ENCODE measurements around the gene FASN.

The FASN gene

DNA sequence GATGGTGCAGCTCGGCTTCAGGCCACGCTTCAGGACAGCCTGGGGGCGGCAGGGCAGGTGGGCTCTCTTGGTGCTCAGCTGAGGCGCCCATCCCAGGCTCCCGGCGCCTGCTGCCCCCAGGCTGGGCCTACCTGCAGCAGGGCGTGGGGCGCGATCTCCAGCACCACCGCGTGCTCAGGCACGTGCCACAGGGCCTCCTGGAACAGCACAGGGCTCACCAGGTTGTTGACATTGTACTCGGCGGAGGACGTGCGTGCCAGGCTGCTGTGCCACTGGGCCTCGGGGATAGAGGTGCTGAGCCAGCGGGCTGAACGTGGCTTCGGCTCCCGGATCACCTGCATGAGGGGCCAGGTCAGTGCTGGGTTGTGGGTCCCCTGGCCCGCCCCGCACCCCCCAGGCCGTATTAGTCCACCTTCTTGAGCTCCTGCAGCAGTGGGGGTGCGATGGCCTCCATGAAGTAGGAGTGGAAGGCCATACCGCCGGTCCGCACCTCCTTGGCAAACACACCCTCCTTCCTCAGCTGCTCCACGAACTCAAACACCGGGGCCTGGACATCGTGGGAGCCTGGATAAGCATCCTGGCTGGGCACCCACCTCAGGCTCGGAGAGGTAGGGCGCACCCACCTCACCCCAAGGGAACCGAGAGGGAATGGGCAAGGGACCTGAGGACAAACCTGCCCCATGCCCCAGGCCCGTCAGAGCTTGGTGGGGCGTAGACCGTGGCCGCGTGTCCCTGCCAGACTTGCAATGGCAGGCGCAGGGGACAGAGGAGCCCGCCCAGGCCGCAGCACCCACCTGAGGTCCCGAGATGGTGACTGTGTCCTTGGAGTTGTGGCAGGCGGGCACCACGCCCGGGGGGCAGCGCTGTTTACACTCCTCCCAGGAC, 9.0 kb downstream of the FASN start:
- DNase-seq (ENCODE audit: low read depth): no peak

DNA sequence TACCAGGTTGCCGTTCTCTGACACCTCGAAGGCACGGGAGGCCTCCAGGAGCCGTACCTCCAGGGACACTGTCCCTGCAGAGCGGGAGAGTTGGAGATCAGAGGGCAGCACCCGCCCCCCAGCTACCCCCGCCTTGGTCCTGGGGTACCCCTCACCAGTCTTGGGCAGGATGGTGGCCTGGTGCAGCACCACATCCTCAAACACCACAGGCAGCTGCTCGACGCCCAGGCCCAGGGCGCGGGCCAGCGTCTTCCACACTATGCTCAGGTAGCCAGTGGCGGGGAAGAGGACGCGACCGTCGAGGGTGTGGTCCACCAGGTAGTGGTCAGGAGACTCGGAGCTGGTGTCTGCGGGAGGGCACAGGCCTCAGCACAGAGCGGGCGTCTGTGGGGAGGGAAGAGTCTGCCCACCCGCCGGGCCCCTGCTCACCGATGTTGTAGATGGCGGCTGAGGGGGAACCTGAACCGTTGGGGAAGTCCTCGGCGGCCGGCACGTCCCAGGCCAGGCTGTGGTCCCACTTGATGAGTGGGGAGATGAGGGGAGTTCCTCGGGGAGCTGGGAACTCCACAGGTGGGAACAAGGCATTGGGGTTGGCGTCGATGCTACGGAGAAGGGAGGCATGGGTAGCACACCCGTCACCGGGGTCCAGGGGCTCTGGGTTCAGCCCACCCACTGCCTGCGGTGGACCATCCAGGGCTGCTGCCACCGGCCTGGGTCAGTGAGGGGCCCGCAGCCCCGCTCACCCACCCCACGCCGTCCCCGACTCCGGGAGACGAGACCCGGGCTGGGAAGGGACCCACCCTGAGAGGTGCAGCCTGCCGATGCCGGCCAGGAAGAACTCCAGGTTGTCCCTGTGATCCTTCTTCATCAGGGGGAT, 9.8 kb downstream of the FASN start:
- no peak for DNase-seq (ENCODE audit: low read depth)

DNA sequence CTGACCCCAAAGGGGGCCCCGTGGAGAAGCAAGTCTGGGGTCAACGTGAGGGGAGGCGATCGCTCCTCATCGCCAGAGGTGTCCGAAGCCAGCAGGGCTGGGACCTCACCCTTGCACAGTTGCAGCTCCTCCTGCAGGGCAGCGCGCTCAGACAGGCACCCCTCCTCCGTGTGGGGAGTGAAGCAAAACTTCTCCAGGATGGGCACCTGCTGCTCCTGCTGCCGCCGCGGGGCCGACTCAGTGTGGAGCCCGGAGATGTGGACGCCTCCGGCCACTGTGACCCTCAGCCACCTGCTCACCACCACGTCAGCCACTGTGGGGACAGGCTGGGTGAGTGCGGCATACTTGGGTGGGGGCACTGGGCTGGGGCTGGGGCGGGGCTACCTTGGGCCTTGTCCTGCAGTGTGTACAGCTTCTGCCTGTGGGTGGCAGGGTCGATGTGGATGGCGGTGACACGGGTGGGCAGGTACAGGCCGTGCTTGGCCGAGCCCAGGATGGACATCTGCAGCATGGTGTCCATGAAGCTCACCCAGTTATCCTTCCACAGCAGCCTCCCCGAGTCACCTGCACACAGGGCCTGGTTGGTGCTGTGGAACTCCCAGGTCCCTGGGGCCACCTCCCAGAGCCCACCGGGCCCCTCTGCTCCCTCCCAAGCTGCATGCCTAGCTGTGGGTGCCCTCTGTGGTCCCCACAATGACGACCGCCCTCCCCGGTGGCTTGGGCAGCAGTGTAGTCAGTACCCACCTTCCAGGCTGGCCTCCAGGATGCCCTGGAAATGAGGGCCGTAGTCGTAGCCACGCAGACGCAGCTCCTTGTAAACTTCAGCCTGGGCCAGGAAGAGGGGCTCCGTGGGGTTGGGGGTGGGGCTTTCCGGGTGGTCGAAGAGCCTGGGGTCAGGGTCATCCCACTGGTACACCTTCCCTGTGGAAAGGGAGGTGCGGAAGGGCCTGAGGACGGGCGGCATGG, 10.8 kb downstream of the FASN start:
- DNase-seq (ENCODE audit: low read depth): no peak

DNA sequence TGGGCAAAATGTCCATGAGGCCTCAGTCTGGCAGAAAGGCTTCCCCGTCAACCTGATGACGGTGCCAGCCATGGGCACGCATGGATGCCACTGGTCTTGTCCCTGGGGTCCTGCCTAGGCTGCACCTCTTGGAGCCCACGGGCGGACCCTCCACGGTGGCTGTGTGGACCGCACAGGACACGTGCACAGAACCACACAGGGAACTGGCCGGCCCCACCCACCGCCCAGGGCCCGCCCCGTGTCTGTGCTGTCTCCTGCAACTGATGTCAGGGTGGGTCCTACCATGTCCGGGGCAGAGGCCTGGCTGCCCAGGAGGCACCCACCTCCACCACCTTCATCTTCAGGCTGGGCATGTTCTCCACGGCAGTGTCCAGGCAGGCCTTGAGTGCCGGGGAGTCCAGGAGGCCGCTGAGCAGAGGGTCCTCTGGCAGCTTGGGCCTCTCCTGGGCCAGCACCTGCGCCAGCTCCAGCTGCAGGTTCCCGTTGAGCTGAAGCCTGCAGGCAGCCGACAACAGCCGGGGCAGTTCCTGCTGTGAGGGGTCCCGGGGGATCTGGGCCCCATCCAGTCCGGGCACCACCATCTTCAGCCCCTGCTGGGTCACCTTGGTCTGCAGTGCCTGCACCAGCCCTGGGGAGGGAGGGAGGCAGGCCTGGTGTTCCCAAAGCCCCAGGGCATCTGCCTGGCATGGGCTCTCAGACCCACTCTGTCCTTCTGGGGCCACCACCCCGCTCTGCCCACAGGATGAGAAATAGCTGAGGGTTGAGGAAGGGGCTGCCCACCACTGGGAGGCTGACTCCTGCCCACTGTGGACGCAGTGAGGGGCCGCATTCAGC, 11.9 kb downstream of the FASN start:
- no peak for DNase-seq (ENCODE audit: low read depth)

DNA sequence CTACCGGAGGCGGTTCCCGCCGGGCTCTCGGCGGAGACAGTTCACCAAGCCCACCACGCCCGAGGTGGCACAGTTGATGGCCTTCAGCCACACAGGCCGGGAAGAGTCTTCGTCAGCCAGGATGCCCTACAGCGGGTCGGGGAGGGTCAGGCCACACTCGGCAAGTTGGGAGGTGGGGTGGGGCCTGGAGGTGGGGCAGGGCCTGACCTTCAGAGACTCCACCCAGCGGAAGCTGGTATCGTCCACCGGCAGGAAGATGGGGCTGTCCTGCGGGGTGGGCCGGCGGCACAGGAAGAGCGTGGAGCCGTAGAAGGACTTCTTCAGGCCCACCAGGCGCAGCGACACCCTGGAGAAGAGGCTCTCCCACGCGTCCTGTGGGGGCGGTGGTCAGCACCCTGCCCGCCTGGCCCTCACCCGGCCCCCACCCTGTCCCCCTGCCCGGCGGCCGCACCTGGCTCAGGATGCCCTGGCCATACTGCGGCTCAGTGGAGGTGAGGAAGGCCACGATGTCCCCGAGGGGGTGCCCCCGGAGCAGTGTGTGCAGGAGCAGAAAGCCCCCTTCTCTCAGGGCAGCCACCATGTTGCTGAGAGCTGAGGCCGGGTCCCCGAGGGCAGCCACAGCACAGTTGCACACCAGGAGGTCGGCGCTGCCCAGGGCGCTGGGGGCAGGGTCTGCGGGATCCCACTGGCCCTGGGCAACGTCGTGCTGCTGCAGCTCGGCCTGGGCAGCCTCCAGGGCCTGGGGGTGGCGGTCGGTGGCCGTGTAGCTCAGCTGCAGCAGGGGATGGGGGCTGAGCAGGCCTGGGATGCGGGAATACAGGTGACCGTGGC, 12.8 kb downstream of the FASN start:
- no peak for DNase-seq (ENCODE audit: low read depth)

DNA sequence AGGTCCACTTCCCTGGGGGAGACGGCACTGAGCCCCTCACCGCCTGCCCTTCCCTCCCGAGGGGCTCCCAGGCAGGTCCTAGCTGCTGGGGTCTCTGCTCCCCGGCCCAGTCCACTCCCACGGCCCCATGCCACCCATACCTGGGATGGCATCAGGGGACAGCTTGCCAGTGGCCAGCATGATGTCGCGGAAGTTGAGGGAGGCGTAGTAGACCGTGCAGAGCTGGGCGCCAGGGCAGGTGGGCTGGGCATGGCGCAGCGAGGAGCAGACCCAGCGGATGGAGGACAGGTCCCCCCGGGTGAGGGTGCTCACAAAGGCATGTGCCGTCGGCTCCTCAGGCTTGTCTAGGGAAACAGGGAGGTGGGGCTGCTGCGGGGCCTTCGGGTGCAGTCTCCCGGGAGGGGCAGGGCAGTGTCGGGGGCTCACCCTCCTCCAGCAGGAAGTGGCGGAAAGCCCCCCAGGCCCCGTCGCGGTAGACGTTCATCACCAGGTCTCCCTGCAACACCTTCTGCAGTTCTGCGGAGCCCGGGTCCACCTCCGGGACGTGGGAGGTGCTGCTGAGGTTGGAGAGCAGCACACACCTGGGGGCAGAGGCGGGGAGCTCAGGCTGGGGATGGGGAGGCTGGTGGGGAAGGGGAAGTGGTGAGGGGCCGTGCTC, 13.5 kb downstream of the FASN start:
- no peak for DNase-seq (ENCODE audit: low read depth)

DNA sequence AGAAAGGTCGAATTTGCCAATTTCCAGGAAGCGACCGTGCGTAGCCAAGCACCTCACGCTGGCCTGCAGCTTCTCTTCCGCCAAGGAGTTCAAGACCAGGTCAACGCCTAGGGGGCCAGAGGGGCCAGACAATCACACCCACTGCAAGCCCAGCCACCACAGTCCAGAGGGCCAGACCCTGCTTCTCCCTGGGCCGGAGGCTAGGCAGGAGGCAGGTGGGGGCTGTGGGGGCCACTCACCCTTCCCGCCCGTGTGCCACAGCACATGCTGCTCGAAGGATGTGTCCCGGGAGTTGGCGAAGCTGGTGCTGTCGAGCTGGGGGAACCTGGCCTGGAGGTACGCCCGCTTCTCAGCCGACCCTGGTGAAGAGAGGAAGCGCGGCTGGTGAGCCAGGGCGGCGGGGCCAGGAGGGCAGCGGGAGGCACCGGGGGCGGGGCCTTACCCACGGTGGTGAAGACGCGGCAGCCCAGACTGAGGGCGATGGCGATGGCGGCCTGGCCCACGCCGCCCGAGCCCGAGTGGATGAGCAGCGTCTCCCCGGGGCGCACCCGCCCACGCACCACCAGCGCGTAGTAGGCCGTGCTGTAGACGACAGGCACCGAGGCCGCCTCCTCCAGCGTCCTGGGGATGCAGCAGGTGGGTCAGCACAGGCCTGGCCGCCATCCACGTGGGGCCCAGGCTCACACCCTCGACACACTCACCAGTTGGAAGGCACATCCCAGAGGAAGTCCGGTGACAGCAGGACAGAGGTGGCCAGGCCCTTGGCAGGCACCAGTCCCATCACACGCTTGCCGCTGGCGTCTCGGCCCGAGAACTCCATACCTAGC, 14.3 kb downstream of the FASN start:
- DNase-seq (ENCODE audit: low read depth): no peak

DNA sequence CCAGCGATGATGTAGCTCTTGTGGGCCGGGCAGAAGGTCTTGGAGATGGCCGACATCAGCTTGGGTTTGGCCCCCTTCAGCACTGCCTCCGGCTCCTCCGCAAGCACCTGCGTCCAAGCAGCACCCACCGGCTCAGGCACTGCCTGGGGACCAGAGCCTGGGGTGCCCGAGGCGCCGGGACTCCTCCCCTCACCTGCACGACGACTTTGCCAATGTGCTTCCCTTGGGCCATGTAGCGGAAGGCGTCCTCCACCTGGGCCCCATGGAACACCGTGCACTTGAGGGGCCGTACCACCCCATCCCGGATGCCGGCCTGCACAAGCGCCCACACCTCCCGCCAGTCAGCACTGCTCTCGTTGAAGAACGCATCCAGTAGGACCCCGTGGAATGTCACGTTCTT, 15.0 kb downstream of the FASN start:
- DNase-seq (ENCODE audit: low read depth): no peak

DNA sequence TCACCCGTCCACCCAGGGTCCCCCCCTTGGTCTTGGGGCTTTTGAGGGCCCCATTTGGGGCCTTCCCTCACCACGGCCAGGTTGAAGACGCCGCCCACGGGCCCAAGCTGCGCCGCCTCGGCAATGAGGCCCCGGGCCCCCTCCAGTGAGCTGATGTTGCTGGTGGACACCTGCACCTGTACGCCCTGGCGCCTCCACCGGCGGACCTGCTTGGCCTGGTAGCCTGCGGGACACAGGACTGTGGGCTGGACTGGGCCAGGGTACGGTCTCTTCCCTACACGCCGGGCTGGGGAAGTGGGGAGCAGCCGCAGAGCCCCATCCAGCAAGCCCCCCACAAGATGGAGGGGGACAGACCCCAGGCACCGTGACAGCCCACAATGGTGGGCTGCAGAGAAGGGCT, 15.6 kb downstream of the FASN start:
- DNase-seq (ENCODE audit: low read depth): no peak

DNA sequence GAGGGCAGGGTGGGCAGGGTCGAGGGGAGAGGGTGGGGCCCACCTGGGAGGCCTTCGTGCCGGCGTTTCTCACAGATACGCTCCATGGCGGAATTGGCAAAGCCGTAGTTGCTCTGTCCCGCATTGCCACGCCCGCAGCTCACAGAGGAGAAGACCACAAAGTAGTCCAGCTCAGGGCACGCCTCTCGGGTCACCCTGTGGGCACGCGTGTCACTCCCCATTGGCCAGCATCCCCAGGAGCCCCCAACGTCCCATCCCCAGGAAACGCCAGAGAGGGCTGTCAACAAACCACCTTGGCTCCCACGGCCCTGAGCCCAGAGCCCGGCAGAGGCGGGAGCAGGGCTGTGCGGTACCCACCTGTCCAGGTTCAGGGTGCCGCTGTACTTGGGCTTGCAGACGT, 16.1 kb downstream of the FASN start:
- DNase-seq (ENCODE audit: low read depth): no peak

DNA sequence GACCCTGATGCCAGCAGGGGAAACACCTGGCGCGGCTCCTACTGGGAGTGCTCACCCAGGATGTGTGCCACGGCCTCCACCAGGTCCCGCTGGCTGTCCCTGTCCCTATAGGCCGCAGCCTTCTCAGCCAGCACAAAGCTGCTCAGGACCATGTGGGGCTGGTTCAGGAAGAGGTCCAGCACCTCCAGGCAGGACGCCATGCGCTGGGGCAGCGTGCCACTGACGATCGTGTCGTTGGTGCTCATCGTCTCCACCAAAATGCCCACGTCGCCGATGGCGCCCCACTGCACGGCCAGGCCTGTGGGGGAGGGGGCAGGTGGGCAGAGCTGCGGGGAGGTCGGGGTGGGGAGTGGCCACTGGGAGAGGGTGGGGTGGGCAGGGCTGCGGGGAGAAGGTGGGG, 16.5 kb downstream of the FASN start:
- DNase-seq (ENCODE audit: low read depth): no peak

DNA sequence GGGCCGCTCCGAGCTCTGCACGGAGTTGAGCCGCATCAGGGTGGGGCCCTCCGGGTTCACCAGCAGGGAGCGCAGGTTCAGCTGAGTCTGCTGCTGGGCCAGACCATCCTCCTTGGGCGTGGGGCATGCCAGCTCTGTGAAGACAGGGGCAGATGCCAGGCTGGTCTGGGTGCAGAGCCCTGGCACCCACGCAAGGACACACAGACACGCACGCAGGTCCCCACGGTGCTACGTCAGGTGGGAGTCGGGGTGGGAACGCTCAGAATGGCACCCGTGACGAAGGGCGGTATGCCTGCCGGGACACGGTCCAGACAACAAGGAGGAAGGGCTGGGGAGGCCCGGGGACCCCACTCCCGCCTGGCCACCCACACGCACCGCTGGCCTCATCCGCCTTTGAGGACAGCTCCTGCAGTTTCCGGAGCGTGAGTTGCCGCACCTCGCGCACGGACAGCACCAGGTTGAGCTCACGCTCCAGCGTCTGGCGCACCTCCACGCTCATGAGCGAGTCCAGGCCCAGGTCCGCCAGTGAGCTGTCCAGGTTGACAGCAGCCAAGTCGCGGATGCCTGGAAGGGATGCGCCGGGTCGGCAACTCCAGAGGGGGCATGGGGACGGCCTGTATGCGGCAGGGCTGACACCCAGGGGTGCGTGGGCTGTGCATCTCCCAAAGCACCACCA, 17.1 kb downstream of the FASN start:
- no peak for DNase-seq (ENCODE audit: low read depth)

DNA sequence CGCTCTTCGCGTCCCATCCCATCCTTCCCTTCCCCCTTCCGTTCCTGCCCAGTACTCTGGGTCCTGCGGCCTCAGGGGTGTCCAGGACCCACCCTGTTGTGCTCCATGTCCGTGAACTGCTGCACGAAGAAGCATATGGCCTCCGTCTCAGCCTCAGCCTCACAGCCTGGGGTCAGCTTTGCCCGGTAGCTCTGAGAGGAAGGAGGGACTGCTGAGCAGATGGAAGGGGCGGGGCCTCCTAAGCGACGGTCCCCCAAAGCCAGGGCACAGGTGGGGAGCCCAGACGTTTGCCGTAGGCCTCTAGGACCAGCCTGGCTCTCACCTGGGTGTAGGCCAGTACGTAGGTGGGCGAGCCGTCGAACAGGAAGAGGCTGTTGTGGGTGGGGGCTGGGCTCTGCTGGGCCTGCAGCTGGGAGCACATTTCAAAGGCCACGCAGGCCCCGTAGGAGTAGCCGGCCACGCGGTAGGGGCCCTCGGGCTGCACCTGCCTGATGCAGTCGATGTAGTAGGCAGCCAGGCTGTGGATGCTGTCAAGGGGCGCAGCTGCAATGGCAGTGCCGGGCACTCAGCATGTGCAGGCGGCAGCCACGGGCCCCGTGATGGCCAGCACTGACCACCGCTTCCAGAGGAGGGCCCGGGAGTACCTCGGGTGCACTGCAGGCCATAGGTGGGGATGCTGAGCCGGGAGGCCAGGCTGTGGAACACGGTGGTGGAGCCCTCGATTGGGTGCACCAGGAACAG, 17.8 kb downstream of the FASN start:
- DNase-seq (ENCODE audit: low read depth): no peak

DNA sequence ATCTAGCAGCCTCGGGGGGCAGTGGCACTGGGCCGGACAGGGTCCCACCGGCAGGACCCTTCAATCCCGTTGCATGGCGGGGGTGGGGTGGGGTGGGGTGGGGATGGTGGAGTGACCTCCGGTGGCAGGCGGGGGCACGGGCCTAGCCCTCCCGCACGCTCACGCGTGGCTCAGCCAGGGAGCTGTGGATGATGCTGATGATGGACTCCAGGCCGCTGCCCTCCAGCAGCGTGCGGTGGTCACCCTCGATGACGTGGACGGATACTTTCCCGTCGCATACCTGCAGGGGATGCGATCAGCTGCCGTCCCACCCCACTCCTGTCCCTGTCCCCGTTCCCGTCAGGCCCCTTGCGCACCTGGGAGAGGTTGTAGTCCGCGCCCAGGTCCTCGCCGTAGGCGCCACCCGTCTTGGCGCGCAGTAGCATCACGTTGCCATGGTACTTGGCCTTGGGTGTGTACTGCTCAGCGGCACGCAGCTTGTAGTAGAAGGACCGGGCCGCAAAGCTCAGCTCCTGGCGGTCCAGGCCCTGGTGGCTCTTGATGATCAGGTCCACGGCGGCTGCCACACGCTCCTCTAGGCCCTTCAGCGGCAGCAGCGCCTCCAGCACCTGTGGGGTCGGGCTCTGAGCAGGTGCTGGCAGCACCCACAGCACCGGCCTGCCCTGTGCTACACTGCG, 18.9 kb downstream of the FASN start:
- DNase-seq (ENCODE audit: low read depth): no peak

DNA sequence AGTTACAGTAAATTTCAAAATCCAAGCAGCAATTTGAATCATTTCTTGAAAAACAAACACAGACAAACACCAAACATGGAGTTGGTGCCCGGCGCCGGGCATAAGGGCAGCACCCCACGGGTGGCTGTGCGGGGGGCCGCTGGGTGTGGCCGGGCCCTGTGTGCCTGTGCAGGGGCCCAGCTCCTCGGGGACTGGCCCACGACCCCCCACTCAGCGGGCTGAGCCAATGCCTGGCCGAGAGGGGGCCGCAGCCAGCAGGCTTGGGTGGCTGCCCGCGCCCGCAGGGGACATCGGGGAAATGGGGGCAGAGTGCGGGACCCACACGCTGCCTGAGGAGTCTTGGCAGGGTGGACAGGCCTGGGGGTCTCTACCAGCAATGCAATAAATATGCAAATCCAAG, 19.6 kb downstream of the FASN start:
- no peak for DNase-seq (ENCODE audit: low read depth)

DNA sequence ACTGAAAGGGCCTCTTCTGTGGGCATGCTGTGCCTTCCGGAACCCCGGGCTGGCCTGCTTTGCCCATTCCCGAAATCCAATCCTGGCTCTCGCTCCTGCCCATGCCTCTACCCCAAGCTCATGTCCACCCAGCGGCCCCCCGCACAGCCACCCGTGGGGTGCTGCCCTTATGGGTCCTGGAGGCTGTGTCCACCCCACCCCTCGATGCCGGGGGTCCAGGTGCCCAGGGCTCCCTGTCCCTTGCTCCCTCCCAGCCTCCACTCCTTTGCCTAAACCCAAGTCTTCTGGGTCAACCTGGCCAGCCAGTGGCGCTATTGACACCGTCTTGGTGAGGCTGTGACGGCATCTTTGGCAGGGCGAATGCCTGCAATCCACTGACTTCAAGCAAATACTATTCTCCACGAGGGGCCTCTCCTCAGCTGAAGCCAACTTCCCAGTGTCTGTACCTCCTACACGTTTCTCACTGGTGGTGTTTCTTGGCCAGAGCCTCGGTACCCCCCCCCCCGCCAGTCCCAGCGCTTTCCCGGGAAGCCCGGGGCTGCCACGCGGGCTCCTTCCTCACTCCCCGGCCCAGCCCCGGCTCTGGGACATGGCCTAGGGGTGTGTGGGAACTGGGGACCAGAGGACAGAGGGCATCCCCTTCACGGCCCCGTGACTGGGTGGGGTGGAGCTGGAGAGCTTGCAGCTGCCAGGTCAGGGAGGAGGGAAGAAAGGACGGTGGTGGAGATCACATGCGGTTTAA, 20.2 kb downstream of the FASN start:
- DNase-seq (ENCODE audit: low read depth): no peak
